ENCODE results near the gene PRR22. TPM values are rescaled to one million over a fixed set of nuclear protein-coding genes. Genes with fewer than 3 reads are reported as not detected.
A peak's percentile ranks its signal among the peaks of the same experiment; 100 is the strongest.

Gene PRR22
- total RNA-seq, 1 experiment from 2014 or later = 5.6 TPM

DNA sequence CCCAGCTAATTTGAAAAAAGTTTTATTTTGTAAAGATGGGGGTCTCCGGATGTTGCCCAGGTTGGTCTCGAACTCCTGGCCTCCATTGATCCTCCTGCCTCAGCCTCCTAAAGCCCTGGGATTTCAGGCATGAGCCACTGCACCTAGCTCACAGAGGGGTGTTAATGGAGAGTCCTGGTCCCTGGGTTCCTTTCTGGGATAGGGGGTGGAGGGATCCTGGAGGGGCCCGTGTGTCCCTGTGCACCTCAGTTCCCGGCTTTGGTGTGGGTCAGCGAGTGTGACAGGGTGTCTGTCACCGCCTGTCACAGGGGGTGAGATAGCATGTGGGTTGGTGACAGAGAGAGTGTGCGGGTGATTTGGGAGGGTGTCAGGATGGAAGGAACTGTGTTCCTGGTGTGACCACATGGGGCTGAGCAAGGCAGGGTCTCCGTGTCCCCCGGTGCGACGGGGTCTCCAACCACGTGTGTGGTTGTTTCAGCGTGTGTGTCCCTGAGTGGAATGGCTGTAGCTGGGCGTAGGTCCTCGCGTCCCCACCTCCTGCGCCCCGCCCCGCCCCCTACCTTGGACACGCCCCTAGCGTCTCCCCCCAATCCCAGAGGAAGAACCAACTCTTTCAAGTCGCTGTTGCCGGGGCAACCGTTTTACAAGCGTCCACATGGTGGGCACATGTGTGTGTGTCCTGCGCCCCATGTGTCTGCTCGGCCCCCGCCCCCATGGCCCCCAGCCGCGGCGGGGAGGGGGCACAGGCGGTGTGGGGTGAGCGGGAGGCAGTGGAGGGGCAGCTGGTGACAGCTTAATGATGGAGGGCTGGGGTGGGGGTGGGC is 17.5 kb upstream of the PRR22 start:
- H2AFZ ChIP-seq (ENCODE audit: low read length) = peak overlapping the region; percentile 37; the same call in 1 of the 2 replicates
- BruUV-seq (replicated peaks) = no TSS peak
- DNase-seq = no peak

GRCh38 chr19:5800361-5801270 is 16.1 kb upstream of the PRR22 start:
- Histone ChIP-seq H3K9me3 (ENCODE audit: low read length) (no peaks in the 10 kb centered on the region), H3F3A (ENCODE audit: low read length, unreplicated experiment) (no peaks in the 10 kb centered on the region), H3K4me1 (ENCODE audit: insufficient read depth, low read length) (peaks cover 12% of the 10 kb centered on the region), H2AFZ (ENCODE audit: low read length) (no peak overlapping the region), H3K27me3 (ENCODE audit: low read length) (no peaks in the 10 kb centered on the region), H3K36me3 (ENCODE audit: low read depth, low read length) (no peaks in the 10 kb centered on the region), H3K27ac (ENCODE audit: low read length) (no peak overlapping the region), H3K4me3 (ENCODE audit: low read length) (no peak overlapping the region), H4K20me1 (ENCODE audit: low read length) (no peaks in the 10 kb centered on the region), H3K4me2 (ENCODE audit: low read length) (no peak overlapping the region), H3K79me2 (ENCODE audit: low read length) (no peaks in the 10 kb centered on the region), H3K9ac (ENCODE audit: low read length) (no peak overlapping the region), H3K9me2 (replicated peaks; ENCODE audit: low read length) (no peaks in the 10 kb centered on the region)
- intact Hi-C loops (cut with micrococcal nuclease) = loop anchor here (5.0 kb wide), 1 partner anchor 222 kb away; no protein-coding TSS in a partner anchor
- TF ChIP-seq EZH2phosphoT487 (IDR thresholded peaks at IDR 0.05; ENCODE audit: borderline replicate concordance, low read length) (no peak), EZH2 (IDR thresholded peaks at IDR 0.05; ENCODE audit: low read length, unreplicated experiment) (no peak), CTCF (conservative IDR thresholded peaks at IDR 0.05; ENCODE audit: low read depth, low read length) (no peak)
- BruUV-seq (replicated peaks) = no TSS peak
- ATAC-seq = no peak
- no peak for DNase-seq
- ChIA-PET CTCF (no interaction called here), POLR2A (ENCODE audit: unreplicated experiment) (no interaction called here)

More for the DNA sequence above, 17.5 kb upstream of the PRR22 start:
- Histone ChIP-seq H4K20me1 (ENCODE audit: low read length) (no peaks in the 10 kb centered on the region), H3K9ac (ENCODE audit: low read length) (no peak overlapping the region), H3K36me3 (ENCODE audit: low read depth, low read length) (no peaks in the 10 kb centered on the region), H3K4me3 (ENCODE audit: low read length) (no peak overlapping the region), H3F3A (ENCODE audit: low read length, unreplicated experiment) (no peaks in the 10 kb centered on the region), H3K9me2 (replicated peaks; ENCODE audit: low read length) (no peaks in the 10 kb centered on the region), H3K27ac (ENCODE audit: low read length) (no peak overlapping the region), H3K79me2 (ENCODE audit: low read length) (no peaks in the 10 kb centered on the region), H3K4me2 (ENCODE audit: low read length) (peak overlapping the region; percentile 15; the same call in 1 of the 2 replicates), H3K4me1 (ENCODE audit: insufficient read depth, low read length) (peaks cover 12% of the 10 kb centered on the region), H3K27me3 (ENCODE audit: low read length) (no peaks in the 10 kb centered on the region), H3K9me3 (ENCODE audit: low read length) (no peaks in the 10 kb centered on the region)
- POLR2A ChIA-PET (ENCODE audit: unreplicated experiment) = no interaction called here
- CTCF ChIA-PET = interaction anchor here (0.6 kb wide), 1 partner anchor 1812 kb away, joined by 7 read pairs; no protein-coding TSS in a partner anchor
- ATAC-seq = no peak
- intact Hi-C loops (cut with micrococcal nuclease) = loop anchor here (5.0 kb wide), 1 partner anchor 220 kb away; no protein-coding TSS in a partner anchor
- TF ChIP-seq CTCF (conservative IDR thresholded peaks at IDR 0.05; ENCODE audit: low read depth, low read length) (no peak), EZH2phosphoT487 (IDR thresholded peaks at IDR 0.05; ENCODE audit: borderline replicate concordance, low read length) (no peak), EZH2 (IDR thresholded peaks at IDR 0.05; ENCODE audit: low read length, unreplicated experiment) (no peak)
